NCI-H128 (cell line): ENCODE data around the gene RNF149.
"Not testable (repeated sequence)": the region's sequence is repeated elsewhere in the genome, so short reads cannot be mapped to it uniquely, and the experiment has no call there.

ENCODE experiments used
- DNase-seq: peaks from one replicate; lab custom pipeline; 2025; ENCODE audit not compliant: unreplicated experiment; lab: John Stamatoyannopoulos, UW

RNF149 gene, protein sequence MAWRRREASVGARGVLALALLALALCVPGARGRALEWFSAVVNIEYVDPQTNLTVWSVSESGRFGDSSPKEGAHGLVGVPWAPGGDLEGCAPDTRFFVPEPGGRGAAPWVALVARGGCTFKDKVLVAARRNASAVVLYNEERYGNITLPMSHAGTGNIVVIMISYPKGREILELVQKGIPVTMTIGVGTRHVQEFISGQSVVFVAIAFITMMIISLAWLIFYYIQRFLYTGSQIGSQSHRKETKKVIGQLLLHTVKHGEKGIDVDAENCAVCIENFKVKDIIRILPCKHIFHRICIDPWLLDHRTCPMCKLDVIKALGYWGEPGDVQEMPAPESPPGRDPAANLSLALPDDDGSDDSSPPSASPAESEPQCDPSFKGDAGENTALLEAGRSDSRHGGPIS

DNA sequence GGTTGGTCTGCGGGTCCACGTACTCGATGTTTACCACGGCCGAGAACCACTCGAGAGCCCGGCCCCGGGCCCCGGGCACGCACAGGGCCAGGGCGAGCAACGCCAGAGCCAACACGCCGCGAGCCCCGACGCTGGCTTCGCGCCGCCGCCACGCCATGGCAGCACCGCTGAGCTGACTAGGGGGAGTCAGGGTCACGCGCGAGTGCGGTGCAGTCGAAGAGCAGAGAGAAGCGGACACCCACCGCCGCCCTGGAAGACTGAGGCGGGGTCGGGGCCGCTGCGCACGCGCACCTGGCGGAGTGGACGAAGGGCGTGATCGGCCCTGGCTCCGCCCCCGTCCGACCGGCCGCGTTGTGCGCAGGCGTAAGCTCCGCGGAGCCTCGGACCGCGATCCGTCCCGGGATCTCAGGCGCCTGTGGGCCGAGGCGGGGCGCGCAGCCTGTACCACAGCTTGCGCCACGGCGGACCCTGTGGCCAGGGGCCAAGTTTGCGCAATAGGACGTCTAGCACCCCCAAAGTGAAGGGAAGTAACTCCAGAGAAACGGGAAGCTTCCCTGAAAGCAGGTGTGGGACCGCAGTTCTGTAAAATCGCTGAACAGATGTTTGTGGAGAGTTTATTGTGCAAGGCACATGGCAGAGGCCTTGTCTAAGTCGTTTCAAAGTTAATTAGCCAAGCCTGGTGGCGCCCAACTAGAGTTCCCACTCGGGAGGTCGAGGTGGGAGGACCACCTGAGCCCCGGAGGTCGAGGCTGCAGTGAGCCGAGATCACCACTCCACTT is at the start of gene RNF149:
Gene RNF149, minus strand, starts transcription at position 270 of the 779 bp plus-strand sequence. Its CDS starts 113 bp downstream, at position 157.
- DNase-seq = peak; percentile 78

GRCh38 chr2:101357376-101357775 is 48.9 kb upstream of the RNF149 start:
- DNase-seq = no peak

- DNase-seq = no peak
Observed at GRCh38 chr2:101356521-101356920, 48.0 kb upstream of the RNF149 start.

DNA sequence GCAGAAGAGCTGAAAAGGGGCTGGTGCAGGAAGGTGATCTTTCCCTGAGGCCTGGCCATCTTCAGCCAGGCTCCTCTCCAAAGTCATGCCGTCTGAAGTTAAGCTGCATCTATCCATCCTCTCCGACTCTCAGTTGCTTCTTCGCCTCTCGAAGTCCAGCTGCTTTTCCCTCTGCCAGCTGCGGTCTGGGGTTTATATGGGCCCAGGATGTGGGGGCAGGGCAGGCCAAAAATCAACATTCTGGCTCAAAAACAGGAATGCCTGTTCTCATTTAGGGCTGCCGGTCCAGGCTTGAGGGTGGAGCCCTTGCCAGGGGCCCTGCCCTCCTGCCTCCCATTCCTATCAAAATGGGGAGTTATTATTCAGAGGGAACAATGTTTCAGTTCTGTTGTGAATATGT is 47.6 kb upstream of the RNF149 start:
- DNase-seq = no peak

GRCh38 chr2:101355401-101356054 is 47.0 kb upstream of the RNF149 start:
- DNase-seq = no peak

DNA sequence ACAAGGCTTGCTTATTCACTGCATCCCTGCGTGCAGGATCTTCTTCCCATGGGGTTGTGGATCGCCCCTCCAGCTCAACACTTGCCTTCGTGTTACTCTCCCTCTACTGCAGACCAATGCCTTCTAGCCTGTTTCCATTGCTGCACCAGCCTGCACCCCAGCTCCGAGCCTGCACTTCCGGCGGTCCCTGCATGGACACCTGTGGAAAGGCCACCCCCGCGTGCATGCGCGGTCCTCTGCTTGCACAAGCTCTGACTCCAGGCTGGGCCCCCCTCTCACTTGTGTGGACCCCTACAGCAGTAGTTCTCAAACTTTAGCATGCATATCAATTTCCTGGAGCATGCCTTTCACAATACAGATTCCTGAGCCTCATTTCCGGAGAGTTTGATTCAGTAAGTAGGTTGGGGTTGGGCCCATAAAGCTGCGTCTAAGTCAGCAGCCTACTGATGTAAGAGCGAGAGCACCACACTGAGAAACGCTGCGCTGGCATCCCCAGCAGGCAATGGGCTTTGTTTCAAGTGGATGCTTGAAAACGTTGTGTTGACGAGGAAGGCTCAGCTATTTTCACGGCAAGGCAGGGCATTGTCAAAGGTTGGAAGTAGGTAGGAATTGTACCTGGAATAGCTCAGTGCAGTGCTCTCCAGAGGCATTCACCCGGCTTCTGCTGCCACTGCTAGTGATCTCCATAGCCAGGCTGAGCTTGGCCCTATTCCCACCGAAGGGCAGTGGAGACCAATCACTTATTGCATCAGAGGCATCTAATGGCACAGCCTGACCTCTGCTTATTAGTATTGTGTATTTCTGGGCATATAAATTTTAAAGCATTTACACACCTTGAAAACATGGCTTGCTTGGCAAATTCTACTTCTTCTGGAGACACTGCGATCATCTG is 46.2 kb upstream of the RNF149 start:
- no peak for DNase-seq

- DNase-seq = not testable (repeated sequence)
Observed at GRCh38 chr2:101352631-101353030, 44.1 kb upstream of the RNF149 start.

GRCh38 chr2:101351207-101351606 is 42.7 kb upstream of the RNF149 start:
- DNase-seq = no peak

GRCh38 chr2:101349893-101350662 is 41.6 kb upstream of the RNF149 start:
- no peak for DNase-seq

DNA sequence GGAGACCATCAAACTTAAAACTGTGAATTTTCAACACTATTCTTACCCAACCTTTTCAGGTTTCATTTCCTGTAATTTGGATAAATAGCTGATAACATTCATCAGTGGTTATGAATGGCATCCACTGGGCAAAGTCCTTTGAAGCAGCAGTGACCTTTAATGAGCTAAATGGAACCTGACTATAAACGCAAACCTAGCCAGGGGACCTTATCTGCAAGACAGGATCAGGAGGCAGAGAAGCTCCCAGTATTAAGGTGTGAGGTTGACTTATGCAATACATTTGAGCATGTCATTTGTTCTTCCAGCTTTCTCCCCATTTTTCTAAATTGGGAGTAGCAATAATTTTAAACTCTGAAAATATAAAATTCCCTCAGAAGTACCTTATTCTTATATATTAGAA is 40.4 kb upstream of the RNF149 start:
- DNase-seq = no peak

GRCh38 chr2:101346909-101347308 is 38.4 kb upstream of the RNF149 start:
- no peak for DNase-seq

DNA sequence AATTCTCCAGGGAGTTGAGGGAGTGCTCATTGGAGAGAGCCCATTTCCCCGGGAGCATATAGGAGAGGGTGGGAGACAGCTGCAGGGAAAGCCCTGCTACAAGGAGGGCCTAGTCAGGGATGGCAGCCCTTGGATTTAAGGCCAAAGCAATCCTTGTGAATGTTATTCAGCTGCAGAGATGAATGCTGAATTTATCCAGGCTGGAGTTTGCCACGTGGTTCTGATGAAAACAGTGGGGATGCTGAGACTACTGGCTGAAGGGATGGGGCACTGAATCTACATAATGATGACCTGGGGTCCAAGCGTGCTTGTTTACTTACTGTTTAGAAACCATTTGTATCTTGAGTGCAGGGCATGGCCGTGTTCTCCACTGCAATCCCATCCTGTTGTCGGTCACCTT is 35.6 kb upstream of the RNF149 start:
- DNase-seq = no peak

GRCh38 chr2:101342625-101343008 is 34.1 kb upstream of the RNF149 start:
- no peak for DNase-seq

GRCh38 chr2:101341901-101342624 is 33.6 kb upstream of the RNF149 start:
- no peak for DNase-seq

DNA sequence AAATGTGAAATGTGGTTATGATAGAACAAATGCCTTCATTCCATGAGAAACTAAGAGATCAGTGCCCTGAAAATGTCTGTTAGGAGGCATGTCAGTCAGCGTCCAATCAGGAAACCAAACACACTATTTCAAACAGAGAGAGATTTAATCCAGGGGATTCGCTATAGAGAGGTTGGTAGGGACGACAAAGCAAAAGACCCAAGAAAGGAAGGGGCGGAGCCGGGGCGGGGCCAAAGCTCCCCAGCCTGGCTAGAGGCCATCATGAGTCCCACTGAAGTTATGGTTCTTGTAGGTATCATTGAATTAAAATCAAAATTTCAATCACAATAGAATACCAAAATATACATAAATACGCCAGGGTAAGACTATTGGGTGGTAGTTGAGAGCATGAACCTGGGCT is 32.9 kb upstream of the RNF149 start:
- DNase-seq = no peak

GRCh38 chr2:101340141-101340551 is 31.6 kb upstream of the RNF149 start:
- no peak for DNase-seq

DNA sequence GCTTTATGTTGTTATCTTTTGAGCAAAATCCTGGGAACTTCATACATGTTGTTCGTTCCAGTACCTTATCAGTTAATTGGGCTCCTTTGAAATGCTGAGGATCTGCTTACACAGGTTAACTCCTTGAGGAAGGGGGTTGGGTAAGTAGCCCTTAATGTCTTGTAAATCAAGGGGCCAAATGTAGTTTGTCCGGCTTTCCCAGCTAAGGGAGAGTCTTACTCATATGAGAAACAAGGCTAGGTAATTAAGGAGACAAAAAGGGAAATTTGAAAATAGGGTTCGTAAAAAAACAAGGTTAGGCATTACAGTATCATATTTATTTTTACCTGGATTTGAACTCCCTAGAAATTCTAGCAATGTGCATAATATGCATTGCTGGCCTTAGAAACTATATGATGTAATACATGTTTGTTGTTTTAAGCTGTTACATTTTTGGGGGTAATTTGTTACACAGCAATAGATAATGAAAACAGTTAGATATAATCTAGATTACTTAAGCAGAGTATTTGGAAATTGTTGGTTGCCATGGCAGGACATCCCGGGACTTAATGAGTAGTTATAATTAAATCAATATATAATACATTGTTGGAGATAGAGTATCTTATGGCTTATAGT is 30.9 kb upstream of the RNF149 start:
- no peak for DNase-seq

DNA sequence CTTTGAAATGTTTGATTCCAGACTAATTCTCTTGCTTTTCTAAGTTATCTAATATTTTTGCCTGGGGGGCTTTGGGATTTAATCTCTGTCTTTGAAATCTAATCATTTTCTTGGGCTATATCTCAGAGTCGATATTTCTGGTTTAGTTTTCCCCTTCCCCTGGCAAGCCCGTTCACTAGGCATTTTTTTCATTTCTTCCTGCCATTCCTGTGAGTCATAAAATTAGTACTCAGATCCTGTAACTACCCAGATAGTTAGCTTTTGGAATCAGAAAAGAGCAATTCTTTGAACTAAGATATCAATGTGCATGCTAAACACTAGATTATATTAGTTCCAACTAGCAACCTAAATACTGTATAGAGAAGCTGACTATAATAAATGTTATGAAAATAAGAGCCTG is 29.4 kb upstream of the RNF149 start:
- no peak for DNase-seq
